HG02678 (cell line): Measurements from ENCODE around the gene IL1R2.

ENCODE experiments used
- ATAC-seq: cut with Tn5 transposase; IDR thresholded peaks from one replicate; pipeline ENCODE4 v1.9.1; 2021; ENCODE audit warnings: mild to moderate bottlenecking, moderate library complexity; ENCODE audit not compliant: unreplicated experiment

Gene IL1R2

GRCh38 chr2:102037681-102038080 lies 45.9 kb downstream of the IL1R2 start:
- ATAC-seq, result no peak

DNA sequence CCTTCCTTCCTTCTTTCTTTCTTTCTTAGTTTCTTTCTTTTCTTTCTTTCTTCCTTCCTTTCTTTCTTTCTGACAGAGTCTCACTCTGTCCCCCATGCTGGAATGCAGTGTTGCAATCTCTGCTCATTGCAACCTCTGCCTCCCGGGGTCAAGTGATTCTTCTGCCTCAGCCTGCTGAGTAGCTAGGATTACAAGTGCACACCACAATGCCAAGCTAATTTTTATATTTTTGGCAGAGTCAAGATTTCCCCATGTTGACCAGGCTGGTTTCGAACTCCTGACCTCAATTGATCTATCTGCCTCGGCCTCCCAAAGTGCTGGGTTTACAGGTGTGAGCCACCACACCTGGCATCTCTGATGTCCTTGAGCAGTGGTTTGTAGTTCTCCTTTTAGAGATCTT lies 48.5 kb downstream of the IL1R2 start:
- no peak for ATAC-seq

GRCh38 chr2:102041351-102041750 lies 49.6 kb downstream of the IL1R2 start:
- ATAC-seq, result no peak

- no peak for ATAC-seq
Measured at GRCh38 chr2:102042196-102043081, 50.7 kb downstream of the IL1R2 start.

DNA sequence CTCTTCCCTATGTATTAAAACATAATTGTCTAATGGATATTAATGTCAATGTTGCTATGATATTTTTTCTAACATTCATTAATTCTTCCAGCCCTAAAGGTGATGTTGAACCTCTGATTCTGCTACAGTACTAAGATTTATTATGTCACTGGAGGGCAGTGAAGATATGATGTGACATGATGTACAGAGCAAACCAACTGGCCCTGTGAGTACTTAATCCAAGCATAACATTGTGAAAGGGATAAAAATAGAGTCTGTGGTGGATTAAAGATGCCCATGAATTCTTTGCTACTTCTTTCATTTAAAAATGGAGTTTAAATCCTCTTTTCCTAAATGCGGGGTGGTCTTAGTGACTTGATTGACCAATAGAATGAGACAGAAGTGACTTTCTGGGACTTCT lies 51.8 kb downstream of the IL1R2 start:
- no peak for ATAC-seq

- no peak for ATAC-seq
Measured at GRCh38 chr2:102044235-102044896, 52.6 kb downstream of the IL1R2 start.

DNA sequence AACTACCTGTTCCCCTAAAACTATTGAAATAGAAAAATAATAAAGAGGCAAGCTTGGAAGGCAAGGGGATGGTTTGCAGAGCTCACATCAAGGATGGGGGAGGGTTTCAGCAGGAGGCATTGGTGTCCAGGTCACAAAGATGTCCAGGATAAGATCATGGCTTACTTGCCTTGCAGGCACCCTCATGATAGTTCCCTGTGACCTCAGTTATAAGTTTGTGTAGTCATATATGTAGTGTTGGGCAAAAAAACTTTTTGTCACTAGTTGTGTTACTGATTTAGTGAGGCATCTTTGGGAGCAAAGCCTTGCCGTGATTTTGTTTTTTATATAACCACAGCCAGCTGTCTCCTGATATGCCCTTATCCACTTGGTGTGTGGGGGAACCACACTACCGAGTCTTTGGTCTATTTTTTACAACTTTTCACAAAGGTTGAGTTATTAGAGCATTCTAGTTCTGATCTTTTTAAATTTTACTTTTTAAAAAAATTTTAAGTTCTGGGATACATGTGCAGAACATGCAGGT lies 53.3 kb downstream of the IL1R2 start:
- no peak for ATAC-seq

- ATAC-seq, result no peak
Measured at GRCh38 chr2:102045697-102046096, 53.9 kb downstream of the IL1R2 start.

- ATAC-seq, result no peak
Measured at GRCh38 chr2:102046135-102046986, 54.6 kb downstream of the IL1R2 start.

GRCh38 chr2:102048465-102048864 lies 56.7 kb downstream of the IL1R2 start:
- no peak for ATAC-seq

GRCh38 chr2:102049756-102050443 lies 58.1 kb downstream of the IL1R2 start:
- no peak for ATAC-seq

DNA sequence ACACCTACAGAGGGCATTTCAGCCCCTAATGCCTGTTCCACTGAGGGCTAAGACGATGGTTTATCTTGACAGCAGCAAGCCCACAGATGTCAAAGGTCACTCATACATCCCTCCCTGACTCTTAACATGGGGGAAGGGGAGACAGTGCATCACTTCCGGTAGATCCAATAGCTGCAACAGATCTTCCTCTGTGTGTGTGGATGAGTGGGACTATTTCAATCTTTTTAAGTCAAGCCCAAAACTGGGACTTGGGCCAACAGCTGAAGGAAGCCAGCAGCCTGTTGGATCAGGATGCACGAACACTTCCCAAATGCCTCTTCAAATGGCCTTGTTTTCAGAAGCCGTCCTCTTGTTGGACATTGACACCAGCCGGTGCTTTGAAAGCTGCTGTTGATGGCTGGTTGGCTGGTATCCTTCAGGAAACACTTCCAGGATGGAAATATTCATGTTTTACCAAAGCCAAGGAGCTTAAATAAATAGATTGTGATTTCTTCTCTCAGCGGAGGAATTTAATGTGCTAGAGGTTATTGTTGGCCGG lies 59.2 kb downstream of the IL1R2 start:
- no peak for ATAC-seq

DNA sequence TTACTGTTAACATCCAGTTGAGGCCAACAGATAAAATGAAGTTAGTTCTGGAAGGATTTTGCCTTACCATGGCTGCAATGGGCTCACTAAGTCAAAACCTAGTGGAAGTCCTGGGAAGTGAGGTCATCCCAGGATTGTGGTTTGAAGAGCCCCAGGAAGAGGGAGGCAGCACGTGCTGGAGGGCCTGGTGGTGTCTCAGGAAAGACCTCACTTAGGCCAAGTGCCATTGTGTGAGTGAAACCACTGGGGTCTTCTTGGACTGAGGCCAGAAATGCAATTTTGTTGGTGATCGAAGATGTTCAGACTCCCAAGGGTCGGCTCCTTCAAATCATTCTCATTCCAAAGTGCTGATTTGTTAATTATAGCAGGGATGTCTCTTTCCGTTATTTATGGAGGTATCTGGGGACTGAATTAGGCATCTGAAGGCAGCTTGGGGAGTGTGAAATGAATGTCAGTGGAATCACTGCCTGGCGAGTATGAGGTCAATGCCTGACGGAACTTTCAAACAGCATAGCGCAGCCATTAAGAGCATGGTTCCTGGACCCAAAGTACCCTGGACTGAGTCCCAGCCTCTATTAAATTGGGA lies 60.0 kb downstream of the IL1R2 start:
- no peak for ATAC-seq

DNA sequence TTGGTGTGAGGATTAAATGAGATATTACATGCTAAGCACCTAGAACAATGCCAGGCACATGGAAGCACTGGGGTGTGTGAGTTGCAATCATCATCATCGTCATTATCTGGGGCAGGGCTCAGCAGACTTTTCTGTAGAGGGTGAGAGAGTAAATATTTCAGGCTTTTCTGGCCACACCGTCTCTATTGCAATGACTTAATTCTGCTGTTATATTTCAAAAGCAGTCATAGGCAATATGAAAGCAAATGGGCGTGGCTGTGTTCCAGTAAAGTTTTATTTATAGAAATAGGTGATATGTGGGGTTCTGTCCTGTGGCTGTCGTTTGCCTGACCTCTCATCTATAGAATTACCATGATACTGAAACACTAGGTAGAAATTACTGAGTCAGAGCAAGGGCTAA lies 60.6 kb downstream of the IL1R2 start:
- ATAC-seq, result no peak

GRCh38 chr2:102053096-102053495 lies 61.3 kb downstream of the IL1R2 start:
- no peak for ATAC-seq

DNA sequence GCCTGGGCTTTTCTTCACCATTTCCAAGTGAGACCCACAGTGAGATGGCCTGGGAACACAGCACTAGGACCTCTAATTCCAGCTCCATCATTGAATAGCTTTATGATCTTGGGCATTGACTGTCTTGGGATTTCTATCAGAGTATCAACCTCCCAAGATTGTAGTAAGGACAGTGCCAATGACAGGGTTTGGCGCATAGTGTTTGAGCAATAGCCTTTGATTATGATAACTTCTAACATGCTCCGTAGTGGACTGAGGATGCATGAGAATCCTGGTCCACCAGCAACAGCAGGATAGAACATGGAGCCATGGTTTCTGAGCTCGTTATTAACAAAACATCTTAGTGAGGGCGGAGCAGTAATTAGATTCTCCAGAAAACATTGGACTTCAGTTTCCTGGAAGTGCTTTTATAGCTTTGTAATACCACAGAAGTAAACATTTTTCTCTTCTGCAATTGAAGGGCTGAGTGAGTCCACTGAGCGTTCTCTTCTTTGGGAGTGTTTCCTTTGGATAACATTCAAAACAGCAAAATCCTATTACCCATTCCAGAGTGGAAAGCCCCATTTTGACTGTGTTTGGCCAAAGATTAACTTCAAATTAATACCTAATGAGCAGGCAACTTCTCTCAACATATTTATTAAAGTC lies 63.7 kb downstream of the IL1R2 start:
- ATAC-seq, result no peak

- no peak for ATAC-seq
Measured at GRCh38 chr2:102056079-102056581, 64.4 kb downstream of the IL1R2 start.

- ATAC-seq, result no peak
Measured at GRCh38 chr2:102057502-102058292, 65.9 kb downstream of the IL1R2 start.
